Measurements from ENCODE around the gene TRAF5. TPM values are rescaled to one million over a fixed set of nuclear protein-coding genes. Genes with fewer than 3 reads are reported as not detected.

TRAF5 gene
- total RNA-seq, 6 experiments from 2014 or later: 7.7 to 12.3 (median 8.7) TPM

DNA sequence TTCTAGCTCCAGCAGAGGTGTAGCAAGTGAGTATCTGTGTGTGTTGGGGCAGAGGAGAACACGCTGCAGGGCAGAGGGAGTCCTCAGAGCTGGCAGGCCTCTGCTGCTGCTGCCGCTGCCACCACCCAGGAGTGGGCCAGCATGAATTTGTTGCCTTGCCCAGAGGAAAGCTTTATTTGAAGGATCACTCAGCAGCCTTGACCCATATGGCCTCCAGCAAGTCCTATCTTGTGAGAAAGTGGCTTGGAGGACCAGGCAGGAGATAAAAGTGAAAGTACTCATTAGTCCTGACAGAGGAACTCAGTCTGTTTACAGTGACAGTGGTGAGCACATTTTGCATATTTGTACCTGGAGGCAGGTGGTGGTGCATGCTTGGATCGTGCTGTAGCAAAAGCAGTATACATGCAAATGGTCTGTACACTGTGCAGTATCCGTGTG lies 3.1 kb downstream of the TRAF5 start:
- TF ChIP-seq CTCF (IDR thresholded peaks at IDR 0.05): no peak
- peaks cover 79% of the 10 kb centered on the region for H3K4me1 Mint-ChIP-seq (ENCODE audit: low read depth)
- peaks cover 1% of the 10 kb centered on the region for H3K27me3 Mint-ChIP-seq (ENCODE audit: insufficient read depth)
- DNase-seq: no peak
- no peaks in the 10 kb centered on the region for H3K9me3 Mint-ChIP-seq
- peak overlapping the region; percentile 75; the same call in 1 of the 2 replicates for H3K27ac Mint-ChIP-seq
- peak overlapping the region; percentile 19; the same call in 1 of the 2 replicates for H3K4me3 Mint-ChIP-seq
- H3K36me3 Mint-ChIP-seq (ENCODE audit: low read depth): peaks cover 5% of the 10 kb centered on the region; the same call in 1 of the 2 replicates

- peaks cover 2% of the 10 kb centered on the region for H3K27me3 Mint-ChIP-seq (ENCODE audit: insufficient read depth)
- peaks cover 85% of the 10 kb centered on the region for H3K4me1 Mint-ChIP-seq (ENCODE audit: low read depth)
- no peak for TF ChIP-seq CTCF (IDR thresholded peaks at IDR 0.05)
- H3K9me3 Mint-ChIP-seq: no peaks in the 10 kb centered on the region
- no peak for DNase-seq
- peaks cover 5% of the 10 kb centered on the region; the same call in 1 of the 2 replicates for H3K36me3 Mint-ChIP-seq (ENCODE audit: low read depth)
- peak overlapping the region; percentile 75 for H3K27ac Mint-ChIP-seq
- H3K4me3 Mint-ChIP-seq: peak overlapping the region; percentile 2; the same call in 1 of the 2 replicates
Measured at GRCh38 chr1:211330282-211330936, 3.8 kb downstream of the TRAF5 start.

DNA sequence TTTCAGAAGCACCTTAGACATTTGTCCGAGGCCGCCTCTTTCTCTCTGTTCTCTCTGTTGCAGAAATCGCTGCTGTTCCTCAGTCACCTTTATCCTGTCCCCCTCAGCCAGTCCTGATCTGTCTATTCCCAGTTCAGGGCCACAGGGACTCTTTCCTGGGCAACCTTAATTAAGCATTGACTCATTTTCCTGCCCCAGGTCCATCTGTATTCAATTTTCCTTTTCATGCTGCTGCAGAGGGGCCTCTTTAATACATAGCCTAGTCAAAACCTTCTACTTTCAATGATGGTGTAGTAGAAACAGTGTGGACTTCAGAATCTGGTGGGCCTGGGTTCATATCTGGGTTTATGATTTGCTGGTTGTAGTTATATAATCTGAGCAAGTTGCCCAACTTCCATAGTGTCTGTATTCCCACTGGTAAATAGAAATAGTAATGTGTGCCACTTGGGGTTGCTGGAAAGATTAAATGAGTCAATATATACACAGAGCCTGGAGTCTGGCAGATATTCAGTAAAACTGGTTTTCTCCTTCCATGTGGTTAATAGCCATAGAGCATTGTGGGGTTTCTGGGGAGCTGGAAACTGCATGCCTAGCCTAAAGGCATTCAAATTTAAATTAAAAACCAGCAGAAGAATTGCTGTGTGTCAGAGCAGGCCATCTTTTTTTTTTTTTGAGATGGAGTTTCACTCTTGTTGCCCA lies 4.5 kb downstream of the TRAF5 start:
- no peak for TF ChIP-seq CTCF (IDR thresholded peaks at IDR 0.05)
- peak overlapping the region; percentile 75 for H3K27ac Mint-ChIP-seq
- H3K4me1 Mint-ChIP-seq (ENCODE audit: low read depth): peaks cover 82% of the 10 kb centered on the region

DNA sequence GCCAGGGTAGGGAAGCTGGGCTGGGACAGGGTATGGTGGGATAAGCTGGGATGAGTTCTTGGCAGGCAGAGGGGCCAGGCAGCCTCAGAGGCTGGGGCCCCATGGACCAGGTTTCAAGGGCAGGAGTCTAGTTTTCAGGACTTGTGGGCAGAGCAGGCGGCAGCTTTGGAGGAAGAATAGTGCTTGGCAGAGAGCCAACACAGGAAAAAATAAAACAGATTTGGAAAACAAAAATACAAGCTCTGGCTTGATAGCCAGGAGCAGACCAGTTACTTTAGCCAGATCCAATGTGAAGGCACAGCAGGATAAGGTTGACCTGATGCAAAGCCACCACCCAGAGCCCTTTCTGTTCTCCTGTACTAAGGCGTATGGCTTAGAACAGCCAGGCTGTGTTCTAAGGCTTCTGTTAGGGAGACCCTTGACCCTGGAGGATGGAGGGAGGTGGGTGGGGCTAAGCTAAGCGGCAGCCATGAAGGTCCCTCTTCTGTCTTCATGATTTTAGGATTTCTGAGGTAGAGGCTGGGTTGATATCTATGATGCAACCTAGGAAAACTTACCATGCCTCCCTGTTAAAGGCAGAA lies 5.5 kb downstream of the TRAF5 start:
- H3K36me3 Mint-ChIP-seq (ENCODE audit: low read depth): peaks cover 5% of the 10 kb centered on the region; the same call in 1 of the 2 replicates
- H3K4me3 Mint-ChIP-seq: no peak overlapping the region; the same call in 1 of the 2 replicates
- no peak for DNase-seq
- H3K27ac Mint-ChIP-seq: peak overlapping the region; percentile 75
- no peaks in the 10 kb centered on the region for H3K9me3 Mint-ChIP-seq
- H3K4me1 Mint-ChIP-seq (ENCODE audit: low read depth): peaks cover 78% of the 10 kb centered on the region
- TF ChIP-seq CTCF (IDR thresholded peaks at IDR 0.05): no peak
- H3K27me3 Mint-ChIP-seq (ENCODE audit: insufficient read depth): peaks cover 5% of the 10 kb centered on the region

More for the DNA sequence above, 4.5 kb downstream of the TRAF5 start:
- peak; percentile 85 for DNase-seq
- peak overlapping the region; percentile 3 for H3K4me3 Mint-ChIP-seq
- no peaks in the 10 kb centered on the region for H3K9me3 Mint-ChIP-seq
- H3K27me3 Mint-ChIP-seq (ENCODE audit: insufficient read depth): peaks cover 5% of the 10 kb centered on the region
- peaks cover 5% of the 10 kb centered on the region; the same call in 1 of the 2 replicates for H3K36me3 Mint-ChIP-seq (ENCODE audit: low read depth)

- Mint-ChIP-seq H3K4me1 (ENCODE audit: low read depth) (peaks cover 72% of the 10 kb centered on the region), H3K27me3 (ENCODE audit: insufficient read depth) (peaks cover 5% of the 10 kb centered on the region), H3K36me3 (ENCODE audit: low read depth) (peaks cover 5% of the 10 kb centered on the region; the same call in 1 of the 2 replicates), H3K4me3 (no peak overlapping the region), H3K27ac (no peak overlapping the region; the same call in 1 of the 2 replicates), H3K9me3 (no peaks in the 10 kb centered on the region)
- no peak for TF ChIP-seq CTCF (IDR thresholded peaks at IDR 0.05)
- DNase-seq: no peak
Measured at GRCh38 chr1:211332830-211333229, 6.2 kb downstream of the TRAF5 start.

Measured in HFFc6 (cell line).